GM21737 (cell line): ENCODE measurements around the gene CLIC1.

ENCODE experiments used
- ATAC-seq: cut with Tn5 transposase; IDR thresholded peaks from one replicate; pipeline ENCODE4 v1.9.1; 2021; ENCODE audit warnings: mild to moderate bottlenecking, moderate library complexity; ENCODE audit not compliant: unreplicated experiment

The CLIC1 gene

GRCh38 chr6:31707701-31708100 lies 28.6 kb downstream of the CLIC1 start:
- no peak for ATAC-seq

- ATAC-seq = no peak
These were observed 29.7 kb downstream of the CLIC1 start, which contains the start of gene LY6G6F for GRCh38 chr6:31706599-31706998. LY6G6F (plus strand) TSS chr6:31706866; CDS start chr6:31706907, 41 bp downstream.

GRCh38 chr6:31705931-31706330 lies 30.4 kb downstream of the CLIC1 start:
- ATAC-seq = no peak

- peak; percentile 86 for ATAC-seq
These were observed 33.3 kb downstream of the CLIC1 start, which contains the start of gene ABHD16A for GRCh38 chr6:31702819-31703716. ABHD16A (minus strand) TSS chr6:31703324; CDS start chr6:31703281, 43 bp downstream.

GRCh38 chr6:31702405-31702818 lies 33.9 kb downstream of the CLIC1 start:
- no peak for ATAC-seq

GRCh38 chr6:31701666-31702404 lies 34.5 kb downstream of the CLIC1 start:
- no peak for ATAC-seq

GRCh38 chr6:31700740-31701401 lies 35.5 kb downstream of the CLIC1 start:
- ATAC-seq = no peak

- no peak for ATAC-seq
These were observed 38.8 kb downstream of the CLIC1 start for GRCh38 chr6:31697555-31697954.

- no peak for ATAC-seq
These were observed 42.8 kb downstream of the CLIC1 start for GRCh38 chr6:31693535-31693934.

- ATAC-seq = no peak
These were observed 43.4 kb downstream of the CLIC1 start for GRCh38 chr6:31692886-31693285.

- no peak for ATAC-seq
These were observed 44.0 kb downstream of the CLIC1 start for GRCh38 chr6:31692353-31692752.

- no peak for ATAC-seq
These were observed 44.7 kb downstream of the CLIC1 start for GRCh38 chr6:31691564-31692108.

- no peak for ATAC-seq
These were observed 45.3 kb downstream of the CLIC1 start for GRCh38 chr6:31691078-31691463.

- no peak for ATAC-seq
These were observed 45.9 kb downstream of the CLIC1 start for GRCh38 chr6:31690231-31691077.

- ATAC-seq = no peak
These were observed 46.9 kb downstream of the CLIC1 start for GRCh38 chr6:31689249-31690110.

- ATAC-seq = no peak
These were observed 48.3 kb downstream of the CLIC1 start for GRCh38 chr6:31687860-31688693.

GRCh38 chr6:31687321-31687720 lies 49.0 kb downstream of the CLIC1 start:
- ATAC-seq = no peak

GRCh38 chr6:31686483-31686882 lies 49.8 kb downstream of the CLIC1 start:
- ATAC-seq = no peak
